ENCODE measurements around the gene TNC. TPM values are rescaled to one million over a fixed set of nuclear protein-coding genes. Genes with fewer than 3 reads are reported as not detected.

TNC gene
- total RNA-seq, 2 donors from 2014 or later, result 35.4 to 92.5 TPM

GRCh38 chr9:115006660-115007059 lies 111.3 kb downstream of the TNC start:
- 96% methylated on average over 3 of the region's 3 CpGs for WGBS
- no peak overlapping the region for H3K27ac ChIP-seq
- H3K36me3 ChIP-seq, result no peaks in the 10 kb centered on the region
- no peaks in the 10 kb centered on the region for H3K27me3 ChIP-seq (replicated peaks; ENCODE audit: insufficient read depth)
- no peak overlapping the region for H3K4me3 ChIP-seq
- intact Hi-C loops (cut with DNase I), result no loop called here
- no peak for DNase-seq (ENCODE audit: low spot score)
- TF ChIP-seq CTCF (IDR thresholded peaks at IDR 0.05) (no peak), POLR2AphosphoS5 (IDR thresholded peaks at IDR 0.05) (no peak), POLR2A (IDR thresholded peaks at IDR 0.05) (no peak)
- H3K9me3 ChIP-seq, result no peaks in the 10 kb centered on the region
- no peaks in the 10 kb centered on the region for H3K4me1 ChIP-seq (replicated peaks)

GRCh38 chr9:115005322-115005721 lies 112.6 kb downstream of the TNC start:
- DNase-seq (ENCODE audit: low spot score), result no peak
- Histone ChIP-seq H3K27ac (no peak overlapping the region), H3K4me3 (no peak overlapping the region), H3K4me1 (replicated peaks) (no peaks in the 10 kb centered on the region), H3K27me3 (replicated peaks; ENCODE audit: insufficient read depth) (no peaks in the 10 kb centered on the region), H3K9me3 (no peaks in the 10 kb centered on the region), H3K36me3 (no peaks in the 10 kb centered on the region)
- intact Hi-C loops (cut with DNase I), result no loop called here
- TF ChIP-seq POLR2A (IDR thresholded peaks at IDR 0.05) (no peak), POLR2AphosphoS5 (IDR thresholded peaks at IDR 0.05) (no peak), CTCF (IDR thresholded peaks at IDR 0.05) (no peak)
- 94% methylated on average over 4 of the region's 4 CpGs for WGBS

- H3K9me3 ChIP-seq, result no peaks in the 10 kb centered on the region
- intact Hi-C loops (cut with DNase I), result no loop called here
- 87% methylated on average over 2 of the region's 2 CpGs for WGBS
- no peaks in the 10 kb centered on the region for H3K27me3 ChIP-seq (replicated peaks; ENCODE audit: insufficient read depth)
- H3K4me3 ChIP-seq, result no peak overlapping the region
- TF ChIP-seq POLR2A (IDR thresholded peaks at IDR 0.05), result no peak
- no peak for TF ChIP-seq POLR2AphosphoS5 (IDR thresholded peaks at IDR 0.05)
- TF ChIP-seq CTCF (IDR thresholded peaks at IDR 0.05), result no peak
- no peak overlapping the region for H3K27ac ChIP-seq
- no peaks in the 10 kb centered on the region for H3K36me3 ChIP-seq
- no peaks in the 10 kb centered on the region for H3K4me1 ChIP-seq (replicated peaks)
- no peak for DNase-seq (ENCODE audit: low spot score)
Measured at GRCh38 chr9:115004545-115004944, 113.4 kb downstream of the TNC start.

- no peak for DNase-seq (ENCODE audit: low spot score)
- Histone ChIP-seq H3K4me3 (no peak overlapping the region), H3K9me3 (no peaks in the 10 kb centered on the region), H3K27me3 (replicated peaks; ENCODE audit: insufficient read depth) (no peaks in the 10 kb centered on the region), H3K36me3 (no peaks in the 10 kb centered on the region), H3K27ac (no peak overlapping the region), H3K4me1 (replicated peaks) (no peaks in the 10 kb centered on the region)
- intact Hi-C loops (cut with DNase I), result no loop called here
- TF ChIP-seq CTCF (IDR thresholded peaks at IDR 0.05) (no peak), POLR2AphosphoS5 (IDR thresholded peaks at IDR 0.05) (no peak), POLR2A (IDR thresholded peaks at IDR 0.05) (no peak)
- WGBS, result 57% methylated on average over 8 of the region's 8 CpGs
Measured at GRCh38 chr9:115002371-115003120, 115.4 kb downstream of the TNC start.

GRCh38 chr9:115000217-115000639 lies 117.7 kb downstream of the TNC start:
- TF ChIP-seq POLR2AphosphoS5 (IDR thresholded peaks at IDR 0.05) (no peak), CTCF (IDR thresholded peaks at IDR 0.05) (no peak)
- 62% methylated on average over 7 of the region's 7 CpGs for WGBS
- intact Hi-C loops (cut with DNase I), result no loop called here
- Histone ChIP-seq H3K27me3 (replicated peaks; ENCODE audit: insufficient read depth) (no peaks in the 10 kb centered on the region), H3K4me1 (replicated peaks) (no peaks in the 10 kb centered on the region), H3K4me3 (no peak overlapping the region), H3K9me3 (no peaks in the 10 kb centered on the region), H3K27ac (no peak overlapping the region), H3K36me3 (no peaks in the 10 kb centered on the region)
- no peak for DNase-seq (ENCODE audit: low spot score)

Data from prostate gland (tissue), 2 donors.